ENCODE measurements around the gene RANGAP1. TPM values are rescaled to one million over a fixed set of nuclear protein-coding genes. Genes with fewer than 3 reads are reported as not detected.

RANGAP1 gene
- total and polyA plus RNA-seq, 2 of the 13 experiments (the other 11 are each of a cell fraction or from before 2014, with no cell fraction given), result 51.8 to 83.9 TPM

DNA sequence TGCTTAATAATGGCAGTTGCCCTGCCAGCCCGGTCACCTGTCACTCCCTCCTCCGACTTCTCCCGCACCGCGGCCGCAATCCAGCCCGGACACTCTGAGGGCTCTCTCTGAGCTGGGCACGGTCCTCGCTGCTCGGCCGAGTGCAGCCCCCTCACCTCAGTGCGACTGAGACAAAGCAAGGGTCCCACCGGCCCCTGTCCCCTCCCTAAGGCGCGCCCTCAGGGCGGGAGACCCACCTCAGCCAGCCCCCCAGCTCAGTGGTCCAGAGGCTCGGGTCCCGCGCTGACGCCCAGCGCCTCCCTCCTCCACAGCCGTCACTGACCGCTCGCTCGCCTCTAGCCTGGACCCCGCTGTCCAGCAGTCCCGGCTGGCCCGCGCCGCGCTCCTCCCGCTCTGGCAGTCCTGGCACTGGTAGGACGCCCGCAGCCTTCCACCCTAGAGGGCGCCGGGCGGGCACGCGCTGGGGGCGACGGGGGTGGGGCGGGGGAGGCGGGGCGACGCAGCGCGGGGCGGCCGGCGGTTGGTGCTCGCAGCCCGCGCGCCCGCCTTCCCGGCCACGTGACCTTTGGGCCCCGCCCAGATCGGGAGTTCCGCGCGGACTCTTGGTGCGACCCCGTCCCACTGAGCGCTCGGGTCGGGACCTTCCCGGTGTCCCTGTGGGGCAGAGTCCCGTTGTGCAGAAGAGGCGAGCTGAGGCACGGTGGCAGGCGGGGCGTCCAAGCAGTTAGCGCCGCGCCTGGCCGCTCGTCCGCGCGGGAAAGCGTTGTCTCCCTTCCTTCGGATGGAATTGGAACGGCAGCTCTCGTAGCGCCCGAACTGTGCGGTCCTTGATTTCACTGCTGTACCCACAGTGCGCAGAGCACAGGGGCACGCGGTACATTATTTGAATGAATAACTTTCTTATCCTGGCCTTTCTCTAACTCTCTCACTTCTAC, 88.7 kb downstream of the RANGAP1 start (continued):
- TF ChIP-seq TBX3 (IDR thresholded peaks at IDR 0.05; ENCODE audit: borderline replicate concordance) (no peak), EEA1 (CRISPR knock-in tag; IDR thresholded peaks at IDR 0.05; ENCODE audit: borderline replicate concordance) (no peak; the same call in 1 of the 2 replicates), ZFP62 (CRISPR knock-in tag; IDR thresholded peaks at IDR 0.05) (no peak), GLI4 (CRISPR knock-in tag; IDR thresholded peaks at IDR 0.05; ENCODE audit: borderline replicate concordance) (no peak), NAIF1 (CRISPR knock-in tag; IDR thresholded peaks at IDR 0.05; ENCODE audit: borderline replicate concordance) (0 out of 2 replicates have a peak, but pooled peaks have one; percentile 65), ZNF816 (CRISPR knock-in tag; IDR thresholded peaks at IDR 0.05; ENCODE audit: borderline replicate concordance) (no peak), ZNF350 (CRISPR knock-in tag; IDR thresholded peaks at IDR 0.05; ENCODE audit: borderline replicate concordance, low read depth) (no peak), RAD21 (CRISPR knock-in tag; IDR thresholded peaks at IDR 0.05) (no peak; the same call in 1 of the 2 replicates), GABPA (IDR thresholded peaks at IDR 0.05; ENCODE audit: low read depth, low read length) (no peak), GABPA (CRISPR knock-in tag; IDR thresholded peaks at IDR 0.05; ENCODE audit: low read depth) (no peak), ZNF367 (CRISPR knock-in tag; IDR thresholded peaks at IDR 0.05; ENCODE audit: borderline replicate concordance) (no peak), ASH2L (IDR thresholded peaks at IDR 0.05; ENCODE audit: insufficient read length, low read depth, low read length) (peak; percentile 67), ZFX (CRISPR knock-in tag; IDR thresholded peaks at IDR 0.05; ENCODE audit: low read depth) (peak; percentile 30; the same call in 1 of the 2 replicates), HCFC1 (IDR thresholded peaks at IDR 0.05; ENCODE audit: low read depth, low read length) (no peak), NR2C2 (CRISPR knock-in tag; IDR thresholded peaks at IDR 0.05; ENCODE audit: borderline replicate concordance) (no peak), ZBTB4 (CRISPR knock-in tag; IDR thresholded peaks at IDR 0.05; ENCODE audit: borderline replicate concordance) (0 out of 2 replicates have a peak, but pooled peaks have one; percentile 47), ZNF569 (CRISPR knock-in tag; IDR thresholded peaks at IDR 0.05; ENCODE audit: borderline replicate concordance) (no peak), ZSCAN20 (CRISPR knock-in tag; IDR thresholded peaks at IDR 0.05; ENCODE audit: borderline replicate concordance) (no peak), CEBPG (CRISPR knock-in tag; IDR thresholded peaks at IDR 0.05) (no peak), ZNF784 (CRISPR knock-in tag; IDR thresholded peaks at IDR 0.05; ENCODE audit: borderline replicate concordance) (no peak; the same call in 1 of the 2 replicates), SYNCRIP (IDR thresholded peaks at IDR 0.05; ENCODE audit: insufficient read depth, low read depth, low read length) (no peak), ZNF773 (CRISPR knock-in tag; IDR thresholded peaks at IDR 0.05; ENCODE audit: borderline replicate concordance) (no peak), PCBP2 (optimal IDR thresholded peaks at IDR 0.05; ENCODE audit: low read depth, low read length, poor library complexity, severe bottlenecking) (no peak), ZBTB3 (CRISPR knock-in tag; IDR thresholded peaks at IDR 0.05; ENCODE audit: borderline replicate concordance, low read depth) (no peak)
- TF ChIP-seq, protein P1, sequence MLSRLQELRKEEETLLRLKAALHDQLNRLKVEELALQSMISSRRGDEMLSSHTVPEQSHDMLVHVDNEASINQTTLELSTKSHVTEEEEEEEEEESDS (CRISPR knock-in tag; IDR thresholded peaks at IDR 0.05; ENCODE audit: borderline replicate concordance), result no peak
